Epidermal melanocyte (primary cell): ENCODE data around the gene DIAPH1.
A peak's percentile ranks its signal among the peaks of the same experiment; 100 is the strongest.

Source experiments
- DNase-seq: peaks from one replicate; pipeline ENCODE4 v3.0.0; 2011; ENCODE audit warnings: low spot score; ENCODE audit not compliant: insufficient read length

Gene DIAPH1

DNA sequence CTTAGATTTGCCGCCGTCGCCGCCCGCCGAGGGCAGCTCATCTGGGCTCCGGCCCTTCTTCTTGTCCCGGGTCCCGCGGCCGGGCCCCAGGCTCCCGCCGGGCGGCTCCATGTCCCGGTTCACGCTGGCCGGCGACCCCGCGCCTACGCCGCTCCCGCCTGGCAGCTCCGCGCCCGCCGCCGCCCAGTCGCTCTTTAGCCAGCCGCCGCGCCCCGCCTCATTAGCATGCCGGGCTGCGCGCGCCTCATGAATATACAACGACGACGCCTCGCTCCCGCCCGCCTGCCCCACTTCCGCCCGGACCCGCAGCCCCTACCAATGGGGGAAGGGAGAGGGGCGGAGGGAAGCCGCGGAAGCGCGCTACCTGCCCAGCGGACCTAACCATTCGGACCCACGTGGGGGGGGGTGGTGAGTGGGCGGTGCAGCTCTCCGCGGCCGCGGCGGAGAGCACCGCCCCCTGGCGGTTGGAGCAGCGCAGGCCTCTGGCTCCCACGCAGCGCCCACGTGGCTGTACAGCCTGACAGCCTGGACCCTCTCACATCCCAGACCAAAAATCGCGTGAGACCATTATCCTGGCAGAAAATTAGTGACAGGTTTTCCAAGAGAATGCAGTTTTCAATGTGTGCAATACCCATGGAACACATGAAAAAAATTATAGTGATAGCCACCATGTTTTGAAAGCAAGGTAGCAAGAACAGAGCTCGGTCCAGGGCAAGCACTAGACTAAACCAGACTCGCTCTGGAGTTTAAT, at the start of gene DIAPH1:
TSS of gene DIAPH1 (minus strand) at position 197 of the 751 bp plus-strand sequence. CDS start at position 111, 86 bp downstream.
- DNase-seq: peak; percentile 62

DNA sequence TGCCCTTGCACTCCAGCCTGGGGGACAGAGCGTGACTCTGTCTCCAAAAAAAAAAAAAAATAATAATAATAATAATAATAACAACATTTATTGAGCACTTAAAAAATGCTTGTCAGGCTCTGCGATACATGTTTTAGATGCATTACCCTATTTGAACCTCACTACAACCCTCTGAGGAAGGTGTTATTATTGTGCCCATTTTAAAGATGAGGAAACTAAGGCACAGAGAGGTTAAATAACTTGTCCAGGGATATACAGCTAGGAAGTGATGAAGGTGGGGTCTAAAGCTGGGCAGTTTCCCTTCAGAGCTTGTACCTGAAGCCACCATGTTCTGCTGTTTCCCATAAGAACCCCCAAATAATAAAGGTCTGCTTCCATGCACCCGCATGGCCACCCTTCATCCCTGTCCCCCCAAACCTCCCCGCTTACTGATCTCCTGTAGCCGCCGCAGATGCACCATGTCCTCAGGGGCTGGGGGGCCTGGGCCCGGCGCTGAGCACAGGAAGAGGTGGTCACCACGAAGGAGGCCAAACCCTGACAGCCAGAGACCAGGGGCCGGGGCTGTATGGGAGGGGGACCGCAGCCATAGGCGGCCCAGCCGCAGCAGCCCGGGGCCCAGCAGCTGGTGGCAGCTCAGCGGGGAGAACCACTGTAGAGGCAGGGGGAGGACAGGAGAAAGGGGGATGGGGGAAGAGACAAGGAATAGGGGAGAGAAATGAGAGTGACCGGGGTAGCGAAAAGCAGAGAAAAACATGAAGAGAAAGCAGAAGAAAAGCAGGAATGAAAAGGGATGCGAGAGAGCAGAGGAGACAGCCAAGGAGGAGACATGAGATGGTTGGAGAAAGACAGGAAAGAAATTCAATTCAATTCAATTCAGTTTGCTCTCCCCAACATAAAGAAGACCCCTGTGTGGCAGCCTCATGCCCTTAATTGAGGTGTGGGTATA, 47.5 kb upstream of the DIAPH1 start:
- DNase-seq: no peak

DNA sequence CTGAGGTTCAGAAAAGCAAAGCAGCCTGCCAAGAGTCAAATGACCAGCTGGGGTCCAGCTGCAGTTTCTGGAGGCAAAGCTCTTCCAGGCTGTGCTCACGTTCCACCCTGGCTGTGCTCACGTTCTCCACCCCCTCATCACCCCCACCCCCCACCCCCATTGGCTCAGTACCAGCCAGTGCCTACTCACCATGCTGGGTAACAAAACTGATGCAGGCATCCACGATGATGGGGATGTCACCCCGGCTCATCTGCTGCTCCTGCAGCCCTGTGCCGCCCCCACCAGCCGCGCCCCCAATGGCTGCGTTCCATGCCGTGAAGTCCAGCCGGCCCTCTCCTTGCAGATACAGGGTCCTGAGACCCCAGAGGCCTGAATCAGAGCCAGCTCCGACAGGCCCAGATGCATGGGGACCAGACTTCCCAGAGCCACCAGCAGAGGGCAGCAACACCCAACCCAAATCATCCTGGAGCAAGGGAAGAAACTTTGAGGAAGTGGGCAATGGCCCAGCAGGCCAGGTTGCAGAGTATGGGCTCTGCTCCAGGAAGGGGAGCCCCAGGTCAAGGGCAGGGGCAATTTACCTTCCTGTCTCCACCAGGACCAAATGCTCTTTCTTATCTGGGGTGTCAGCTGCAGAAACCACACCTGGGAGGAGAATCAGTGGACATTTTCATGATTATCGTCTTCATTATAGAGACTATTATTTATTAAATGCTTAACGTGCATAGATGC, 46.1 kb upstream of the DIAPH1 start:
- peak; percentile 92 for DNase-seq

DNA sequence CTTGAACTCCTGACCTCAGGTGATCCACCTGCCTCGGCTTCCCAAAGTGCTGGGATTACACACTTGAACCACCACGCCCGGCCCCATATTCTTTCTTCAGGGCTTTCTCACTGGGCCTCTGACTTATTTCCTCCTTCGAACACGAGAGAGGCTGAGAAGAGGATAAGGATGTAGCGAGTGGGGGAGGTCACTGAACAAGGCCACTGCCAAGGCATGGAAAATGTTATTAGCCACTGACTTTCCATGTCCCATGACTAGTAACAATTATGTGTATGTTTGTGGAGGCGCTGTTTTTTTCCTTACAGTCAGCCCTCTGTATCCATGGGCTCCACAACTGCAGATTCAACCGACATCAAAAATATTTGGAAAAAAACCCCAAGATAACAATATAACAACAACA, 44.7 kb upstream of the DIAPH1 start:
- DNase-seq: peak; percentile 85

DNA sequence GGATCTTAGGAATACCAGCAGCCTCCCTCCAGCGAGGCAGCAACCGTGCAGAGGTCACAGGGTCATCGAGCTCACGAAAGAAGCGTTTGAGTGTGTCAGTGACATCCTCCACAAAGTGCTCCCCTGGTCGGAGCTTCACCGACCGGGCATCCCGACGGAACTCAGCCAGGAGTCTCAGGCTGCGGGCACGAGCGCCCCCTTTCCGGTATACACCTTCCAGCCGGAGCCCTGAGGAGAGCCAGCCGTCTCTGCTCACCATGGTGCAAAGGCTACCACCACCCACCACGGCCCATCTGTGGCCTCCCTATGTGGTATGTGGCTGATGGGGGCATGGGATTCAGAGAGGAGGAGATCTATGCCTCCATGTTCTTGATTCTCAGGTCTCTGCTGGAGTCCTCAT, 43.2 kb upstream of the DIAPH1 start:
- no peak for DNase-seq

DNA sequence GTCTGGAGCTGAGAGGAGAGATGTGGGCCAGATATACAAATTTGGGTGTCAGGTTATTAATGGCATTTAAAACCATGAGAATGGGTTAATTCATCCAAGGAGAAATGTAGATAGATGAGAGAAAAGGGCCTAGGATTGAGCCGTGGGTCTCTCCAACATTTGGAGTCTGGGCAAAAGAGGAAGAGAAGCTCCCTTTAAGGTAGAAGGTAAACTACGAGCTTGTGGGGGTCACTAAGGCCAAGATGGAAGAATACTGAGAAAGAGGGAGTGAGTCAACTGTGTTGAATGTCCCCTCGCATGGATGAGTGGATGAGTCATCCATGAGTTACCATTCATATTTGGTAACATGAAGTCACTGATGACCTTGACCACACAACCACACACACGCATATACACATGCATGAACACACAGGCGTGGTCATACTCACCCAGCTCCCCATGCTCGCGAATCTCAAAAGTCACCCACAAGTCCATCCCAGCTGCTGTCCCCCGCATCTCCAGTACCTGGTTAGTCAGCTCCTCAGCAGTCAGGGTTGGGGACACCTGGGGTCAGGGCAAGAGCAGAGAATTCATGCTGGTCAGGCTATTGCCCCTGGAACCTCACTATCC, 39.2 kb upstream of the DIAPH1 start:
- no peak for DNase-seq

DNA sequence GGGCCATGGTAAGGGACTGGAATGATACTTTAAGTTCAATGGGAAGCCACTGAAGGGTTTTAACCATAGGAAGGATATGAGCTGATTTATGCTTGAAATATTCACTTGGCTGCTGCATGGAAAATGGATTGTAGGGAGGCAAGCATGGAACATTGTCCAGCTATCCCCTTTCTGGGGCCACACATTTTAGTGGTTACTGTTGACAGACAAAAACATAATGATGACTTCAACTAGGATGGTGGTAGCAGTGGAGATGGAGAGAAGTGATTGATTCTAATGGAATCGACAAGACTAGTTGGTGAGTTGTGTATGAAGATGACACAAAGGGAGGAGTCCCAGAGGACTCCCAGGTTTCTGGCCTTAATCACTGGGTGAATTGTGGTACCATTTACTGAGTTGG, 38.6 kb upstream of the DIAPH1 start:
- no peak for DNase-seq

DNA sequence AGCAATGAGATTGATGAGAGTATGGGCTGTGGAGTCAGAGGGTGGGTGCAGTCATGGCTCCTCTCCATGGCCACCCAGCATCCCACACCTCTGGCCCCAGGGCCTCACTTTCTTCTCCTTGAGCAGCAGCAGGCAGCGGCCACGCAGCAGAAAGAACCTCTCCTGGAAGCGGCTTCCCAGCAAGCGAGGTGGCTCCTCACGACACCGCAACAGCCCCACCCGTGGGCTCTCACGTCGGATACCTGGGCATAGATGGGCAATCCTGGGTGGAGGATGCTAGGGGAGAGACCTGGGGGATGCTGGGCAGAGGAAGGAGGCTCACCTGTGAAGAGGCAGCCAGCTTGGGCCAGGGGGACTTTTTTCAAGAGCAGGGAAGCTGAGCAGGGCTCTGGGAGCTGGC, 37.6 kb upstream of the DIAPH1 start:
- no peak for DNase-seq

DNA sequence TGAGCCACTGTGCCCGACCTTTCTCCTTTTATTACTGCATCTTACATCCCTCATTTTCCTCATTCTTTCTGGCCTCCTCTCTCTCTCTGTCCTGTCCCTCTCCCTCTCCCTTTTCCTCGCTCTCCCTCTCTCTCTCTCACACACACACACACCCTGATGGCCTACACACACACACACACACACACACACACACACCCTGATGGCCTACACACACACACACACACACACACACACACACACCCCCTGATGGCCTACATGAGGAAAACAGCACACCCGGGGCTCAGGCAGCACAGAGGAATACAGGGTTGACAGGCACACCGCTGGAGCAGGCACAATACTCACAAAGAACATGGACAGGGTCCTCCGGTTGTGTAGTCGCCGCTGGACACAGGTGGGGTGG, 36.2 kb upstream of the DIAPH1 start:
- DNase-seq: no peak

DNA sequence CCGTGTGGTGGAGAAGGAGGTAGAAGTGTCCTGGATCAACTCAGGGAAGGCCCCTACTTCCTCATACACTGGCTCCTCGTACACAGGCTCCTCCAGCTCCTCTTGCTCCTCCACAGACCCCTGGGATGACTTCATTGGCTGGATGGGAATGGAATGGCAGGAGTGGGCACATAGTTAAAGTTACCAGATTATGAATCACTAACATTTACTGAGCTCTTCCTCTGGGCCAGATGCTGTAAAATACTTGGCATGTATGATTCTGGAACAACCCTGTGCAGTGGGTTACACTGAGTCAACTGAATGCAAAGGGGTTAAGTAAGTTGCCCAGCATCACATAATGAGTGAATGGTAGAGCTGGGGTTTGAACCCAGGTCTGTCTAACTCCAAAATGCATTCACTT, 35.5 kb upstream of the DIAPH1 start:
- DNase-seq: no peak

DNA sequence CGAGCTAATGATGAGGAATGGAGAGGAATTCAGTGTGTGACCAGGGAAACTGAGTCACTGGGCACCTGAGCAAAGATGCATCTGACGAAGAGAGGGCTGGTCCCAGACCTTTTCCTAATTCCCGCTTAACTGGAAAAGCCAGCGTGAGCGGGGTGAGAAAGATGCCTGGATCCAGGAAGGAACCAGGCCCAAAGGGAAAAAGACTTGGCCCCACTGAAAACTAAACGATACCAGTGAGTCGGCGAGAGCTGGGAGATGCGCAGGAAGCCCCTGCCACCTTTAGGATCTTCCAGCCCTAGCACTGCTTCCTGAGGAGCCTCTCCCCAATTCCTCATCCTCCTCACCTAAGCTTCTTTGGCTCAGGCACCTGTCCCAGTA, 32.9 kb upstream of the DIAPH1 start:
- no peak for DNase-seq

DNA sequence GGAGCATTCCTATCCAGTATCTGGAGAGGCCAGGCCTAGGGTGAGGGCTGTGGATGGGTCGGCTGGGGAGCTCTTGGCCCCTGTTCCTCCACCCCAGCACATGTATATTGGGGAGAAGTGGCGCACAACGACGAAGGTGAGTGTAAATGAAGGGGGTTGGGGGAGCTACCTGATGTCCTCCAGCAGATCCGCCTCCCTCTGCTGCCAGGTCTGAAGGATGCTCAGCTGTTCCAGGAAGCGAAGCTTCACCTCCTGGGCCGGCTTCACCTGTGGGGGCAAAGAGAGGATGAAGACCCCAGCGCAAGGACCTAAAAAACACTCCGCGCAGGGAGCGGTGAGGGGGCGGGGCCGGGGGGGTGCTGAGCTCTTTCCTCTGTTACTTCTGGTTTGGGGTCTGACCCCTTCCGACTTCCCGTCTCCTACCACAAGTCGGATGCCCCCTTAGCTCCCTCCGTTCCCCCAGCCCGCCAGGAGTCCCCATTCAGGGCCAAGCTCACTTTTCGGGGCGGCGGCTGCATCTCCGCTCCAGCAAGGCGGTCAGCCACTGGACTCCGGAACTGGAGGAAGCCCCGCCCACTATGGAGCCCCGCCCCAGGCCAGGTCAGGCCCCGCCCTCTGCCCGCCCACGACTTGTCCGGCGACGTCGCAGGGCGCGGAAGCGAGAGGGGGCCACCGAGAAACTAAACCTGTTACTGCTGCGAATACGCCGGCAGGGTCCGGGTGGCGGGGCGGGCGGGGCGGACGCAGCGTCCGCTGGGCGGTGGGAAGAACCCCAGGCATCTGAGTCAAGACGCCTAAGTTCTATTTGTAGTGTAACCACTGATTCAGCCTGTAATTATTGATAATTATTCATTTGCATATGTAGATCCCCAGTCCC, 32.3 kb upstream of the DIAPH1 start, which contains the start of gene FCHSD1:
TSS of gene FCHSD1 (minus strand) at position 568 of the 877 bp plus-strand sequence. CDS start at position 518, 50 bp downstream.
- DNase-seq: peak; percentile 97

DNA sequence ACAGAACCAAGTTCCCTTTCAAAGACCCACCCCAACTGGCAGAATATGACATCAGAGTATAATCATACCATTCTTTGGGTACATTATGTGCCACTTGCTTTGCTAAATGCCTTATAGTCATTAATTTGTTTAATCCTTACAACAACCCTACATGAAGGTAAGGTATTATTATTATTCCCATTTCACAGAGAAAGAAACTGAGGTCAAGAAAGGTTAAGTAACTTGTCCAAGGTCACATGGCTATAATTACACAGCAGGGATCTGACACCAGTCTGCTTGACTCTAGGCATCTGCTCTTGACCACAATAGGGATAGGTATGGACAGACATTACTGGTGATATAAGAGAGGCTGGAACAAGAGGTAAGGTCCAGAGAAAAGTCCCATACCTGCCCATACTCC, 31.2 kb upstream of the DIAPH1 start:
- DNase-seq: no peak

DNA sequence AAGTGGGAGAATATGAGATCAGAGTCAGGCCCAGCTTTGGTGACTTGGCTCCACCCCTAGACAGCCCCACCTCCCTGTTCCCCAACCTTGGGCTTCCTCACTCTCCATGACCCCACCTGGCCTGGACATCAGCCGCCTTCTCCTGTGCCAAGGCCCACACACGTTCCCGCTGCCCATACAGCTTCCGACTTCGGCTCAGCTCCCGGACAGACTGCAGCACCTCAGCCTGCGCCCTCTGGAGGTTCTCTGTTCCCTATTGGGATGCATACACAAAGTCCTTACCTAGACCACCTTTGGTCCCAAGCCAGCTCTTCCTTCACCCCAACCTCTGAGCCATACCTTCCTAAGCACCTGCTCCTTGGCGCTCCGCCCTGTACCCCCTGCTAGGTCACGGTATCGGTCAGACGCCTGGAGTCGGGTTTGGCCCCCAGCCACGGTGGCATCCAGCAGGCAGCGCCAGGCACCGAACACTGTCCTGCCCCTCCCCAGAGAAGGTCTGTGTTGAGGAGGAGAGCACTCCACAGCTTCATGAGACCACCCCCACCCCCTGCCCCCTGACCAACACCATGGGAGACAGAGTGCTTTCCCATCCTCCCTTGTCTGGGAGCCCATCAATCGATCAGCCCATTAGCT, 30.4 kb upstream of the DIAPH1 start:
- DNase-seq: no peak

DNA sequence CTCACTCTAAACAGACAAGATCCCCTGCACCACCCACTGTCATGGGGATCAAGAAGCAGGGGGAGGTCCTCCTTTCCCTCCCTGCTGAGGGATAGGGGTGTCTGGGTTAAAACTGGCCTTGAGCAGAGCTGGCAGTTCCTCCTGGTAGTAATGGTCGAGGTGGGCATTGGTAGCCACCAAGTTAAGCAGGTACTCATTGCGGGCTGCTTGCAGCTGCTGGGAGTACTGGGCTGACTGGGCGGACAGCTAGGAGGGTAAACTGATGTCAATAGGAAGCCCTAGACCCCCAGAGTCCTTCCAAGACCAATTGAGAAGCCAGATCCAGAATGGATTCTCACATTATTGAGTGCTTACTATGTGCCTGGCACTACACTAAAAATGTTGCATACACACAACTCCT, 29.1 kb upstream of the DIAPH1 start:
- no peak for DNase-seq

DNA sequence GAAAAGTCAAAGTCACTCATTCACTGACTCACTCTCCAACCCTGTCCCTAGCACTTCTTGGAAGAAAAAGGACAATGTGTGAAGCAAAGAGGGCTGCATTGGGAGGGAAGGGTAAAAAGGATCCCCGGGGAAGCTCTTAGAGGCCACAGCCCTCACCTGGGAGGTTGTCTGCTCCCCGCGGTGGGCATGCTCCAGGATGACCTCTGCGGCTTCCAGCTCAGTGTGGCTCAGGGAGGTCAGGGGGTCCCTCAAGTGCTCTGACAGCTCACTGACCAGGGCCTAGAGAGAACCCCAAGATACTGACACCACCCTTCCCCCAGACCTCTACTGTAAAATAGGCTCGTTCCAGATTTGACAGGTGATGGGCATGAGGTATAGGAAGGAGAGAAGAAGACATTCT, 28.4 kb upstream of the DIAPH1 start:
- no peak for DNase-seq

DNA sequence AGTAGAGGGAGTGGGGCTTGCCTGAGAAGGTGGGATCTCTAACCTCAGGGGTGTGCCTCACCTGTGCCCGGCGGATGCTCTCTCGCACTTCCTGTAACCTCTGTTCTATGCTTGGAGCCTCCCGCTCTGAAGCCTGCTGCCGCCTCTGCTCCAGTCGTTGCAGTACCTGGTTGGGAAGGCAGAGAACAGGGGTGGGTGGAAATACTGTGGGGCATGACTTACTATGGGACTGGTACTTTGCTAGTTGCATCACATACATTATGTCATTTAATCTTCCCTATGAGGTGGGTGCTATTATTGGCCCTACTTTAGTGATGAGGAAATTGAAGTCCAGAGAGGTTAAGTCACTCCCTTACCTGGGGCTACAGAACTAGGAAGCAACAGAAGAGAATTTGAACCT, 27.2 kb upstream of the DIAPH1 start:
- DNase-seq: no peak

DNA sequence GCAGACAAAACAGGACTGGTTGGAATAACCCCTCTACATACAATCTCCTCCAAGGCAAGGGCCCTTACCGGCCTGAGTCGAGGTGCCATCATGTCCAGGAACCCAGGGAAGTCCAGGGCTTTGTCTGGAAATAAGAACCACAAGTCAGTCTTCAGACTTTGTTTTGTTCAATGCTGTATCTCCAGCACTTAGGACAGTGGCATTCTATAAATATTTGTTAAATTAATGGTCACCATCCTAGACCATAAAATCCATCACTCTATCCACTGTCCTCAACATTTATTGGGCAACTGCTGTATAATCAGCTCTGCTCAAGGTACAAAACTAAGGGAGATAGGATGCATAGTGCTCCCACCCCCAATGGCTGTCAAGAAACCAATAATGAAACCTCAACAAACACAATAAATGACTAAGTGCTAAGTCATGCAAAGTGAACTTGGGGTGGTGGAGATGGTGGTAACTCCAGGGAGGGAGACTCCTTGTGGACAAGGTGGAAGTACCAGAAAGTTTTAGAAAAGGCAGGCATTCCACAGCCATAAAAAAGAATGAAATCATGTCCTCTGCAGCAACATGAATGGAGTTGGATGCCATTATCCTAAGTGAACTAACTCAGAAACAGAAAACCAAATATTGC, 23.0 kb upstream of the DIAPH1 start:
- DNase-seq: no peak

DNA sequence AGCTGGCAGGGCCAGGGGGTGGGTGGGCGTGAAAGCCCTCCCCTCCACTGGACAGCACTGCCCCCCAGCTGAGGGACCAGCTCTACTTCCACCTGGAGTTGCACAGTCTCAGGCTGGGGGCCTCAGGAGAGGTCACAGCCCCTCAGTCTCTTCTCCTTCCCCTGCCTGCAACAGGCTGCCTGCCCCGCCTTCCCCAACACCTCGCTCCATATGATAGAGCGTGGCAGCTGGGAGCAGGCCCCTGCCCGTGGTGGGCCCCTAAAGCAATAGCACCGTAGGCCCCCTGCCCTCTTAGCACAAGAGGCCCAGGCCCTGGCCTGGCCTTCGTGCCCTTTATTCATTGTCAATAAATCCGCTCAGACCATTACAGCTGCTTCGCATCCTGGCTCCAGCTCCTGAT, 21.9 kb upstream of the DIAPH1 start:
- no peak for DNase-seq

DNA sequence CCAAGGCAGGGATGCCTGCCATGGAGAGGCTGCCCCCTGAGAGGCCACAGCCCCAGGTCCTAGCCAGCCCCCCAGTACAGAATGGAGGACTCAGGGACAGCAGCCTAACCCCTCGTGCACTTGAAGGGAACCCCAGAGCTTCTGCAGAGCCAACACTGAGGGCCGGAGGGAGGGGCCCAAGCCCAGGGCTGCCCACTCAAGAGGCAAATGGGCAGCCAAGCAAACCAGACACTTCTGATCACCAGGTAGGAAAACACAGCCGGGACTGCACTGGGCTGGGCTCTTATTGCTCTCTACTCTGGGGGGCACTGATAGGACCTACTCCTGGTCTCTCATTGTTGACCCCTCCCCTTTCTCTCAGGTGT, 21.2 kb upstream of the DIAPH1 start:
- DNase-seq: no peak
